H9 (cell line): Measurements from ENCODE around the gene ASPA. TPM values are rescaled to one million over a fixed set of nuclear protein-coding genes. Genes with fewer than 3 reads are reported as not detected.

Experiments used
- DNase-seq: peaks from one replicate; pipeline ENCODE4 v3.0.0-alpha.2; 2017
- H2AFZ ChIP-seq: one replicate; pipeline ENCODE4 v1.6.1; 2013; ENCODE audit warnings: mild to moderate bottlenecking, low read length, control low read depth, moderate library complexity
- H2AK5ac ChIP-seq: 2 replicates; pipeline ENCODE4 v1.6.1; 2013; ENCODE audit warnings: low read length, control low read depth, mixed read lengths; ENCODE audit not compliant: insufficient read length
- H2BK120ac ChIP-seq: one replicate; pipeline ENCODE4 v1.6.1; 2013; ENCODE audit warnings: low read depth, mild to moderate bottlenecking, low read length, control low read depth, inconsistent platforms; ENCODE audit not compliant: poor library complexity, severe bottlenecking
- H2BK12ac ChIP-seq: 2 replicates; pipeline ENCODE4 v1.6.1; 2013; ENCODE audit warnings: low read length, control low read depth, mixed read lengths, low read depth; ENCODE audit not compliant: insufficient read length
- H2BK15ac ChIP-seq: 2 replicates; pipeline ENCODE4 v1.6.1; 2013; ENCODE audit warnings: low read depth, low read length, control low read depth
- H2BK20ac ChIP-seq: one replicate; pipeline ENCODE4 v1.6.1; 2013; ENCODE audit warnings: low read depth, mild to moderate bottlenecking, low read length, control low read depth, inconsistent platforms; ENCODE audit not compliant: poor library complexity, severe bottlenecking
- H2BK5ac ChIP-seq: 2 replicates; pipeline ENCODE4 v1.6.1; 2013; ENCODE audit warnings: low read length, control low read depth, mixed read lengths; ENCODE audit not compliant: insufficient read length
- H3K14ac ChIP-seq: 2 replicates; pipeline ENCODE4 v1.6.1; 2013; ENCODE audit warnings: low read length, control low read depth; ENCODE audit not compliant: insufficient read depth
- H3K18ac ChIP-seq: 2 replicates; pipeline ENCODE4 v1.6.1; 2013; ENCODE audit warnings: low read depth, mild to moderate bottlenecking, mixed read lengths, low read length, control low read depth; ENCODE audit not compliant: insufficient read length
- H3K23ac ChIP-seq: 2 replicates; pipeline ENCODE4 v1.6.1; 2013; ENCODE audit warnings: low read length, control low read depth, mixed read lengths, low read depth; ENCODE audit not compliant: insufficient read length
- H3K23me2 ChIP-seq: 2 replicates; pipeline ENCODE4 v1.6.1; 2013; ENCODE audit warnings: low read depth, mild to moderate bottlenecking, mixed read lengths, low read length, control low read depth; ENCODE audit not compliant: insufficient read length, poor library complexity, severe bottlenecking
- H3K27ac ChIP-seq: 2 replicates; pipeline ENCODE4 v1.5.1; 2013; ENCODE audit warnings: low read length, control low read depth, mixed read lengths, low read depth; ENCODE audit not compliant: insufficient read length
- H3K27me3 ChIP-seq: 2 replicates; pipeline ENCODE4 v1.6.1; 2013; ENCODE audit warnings: low read length, control low read depth, inconsistent platforms; ENCODE audit not compliant: insufficient read depth
- H3K4ac ChIP-seq: 2 replicates; pipeline ENCODE4 v1.6.1; 2013; ENCODE audit warnings: low read depth, mild to moderate bottlenecking, control low read depth, inconsistent platforms, low read length, moderate library complexity
- H3K4me1 ChIP-seq: 2 replicates; pipeline ENCODE4 v1.6.1; 2013; ENCODE audit warnings: low read length, control low read depth, inconsistent platforms; ENCODE audit not compliant: insufficient read depth
- H3K4me2 ChIP-seq: 2 replicates; pipeline ENCODE4 v1.6.1; 2013; ENCODE audit warnings: low read length, control low read depth, mixed read lengths; ENCODE audit not compliant: insufficient read length, insufficient read depth
- H3K56ac ChIP-seq: 2 replicates; pipeline ENCODE4 v1.6.1; 2013; ENCODE audit warnings: low read depth, mild to moderate bottlenecking, mixed read lengths, low read length, control low read depth; ENCODE audit not compliant: insufficient read length
- H3K79me1 ChIP-seq: 2 replicates; pipeline ENCODE4 v1.6.1; 2013; ENCODE audit warnings: low read depth, mild to moderate bottlenecking, moderate library complexity, low read length, control low read depth, inconsistent platforms; ENCODE audit not compliant: insufficient read depth, poor library complexity, severe bottlenecking
- H3K79me2 ChIP-seq: 2 replicates; pipeline ENCODE4 v1.6.1; 2013; ENCODE audit warnings: low read length, control low read depth, inconsistent platforms; ENCODE audit not compliant: insufficient read depth
- H3K9ac ChIP-seq: 2 replicates; pipeline ENCODE4 v1.6.1; 2013; ENCODE audit warnings: low read length, control low read depth, mixed read lengths; ENCODE audit not compliant: insufficient read length; ENCODE audit errors: extremely low read depth
- H3K9me3 ChIP-seq: one replicate; pipeline ENCODE4 v1.6.1; 2013; ENCODE audit warnings: low read depth, low read length, inconsistent platforms; ENCODE audit not compliant: control insufficient read depth
- H3T11ph ChIP-seq: one replicate; pipeline ENCODE4 v1.6.1; 2013; ENCODE audit warnings: mild to moderate bottlenecking, low read length, control low read depth, inconsistent platforms
- H4K20me1 ChIP-seq: one replicate; pipeline ENCODE4 v1.6.1; 2013; ENCODE audit not compliant: control insufficient read depth, insufficient read length, insufficient read depth
- H4K5ac ChIP-seq: 2 replicates; pipeline ENCODE4 v1.6.1; 2013; ENCODE audit warnings: low read depth, mild to moderate bottlenecking, mixed read lengths, low read length, control low read depth; ENCODE audit not compliant: insufficient read length
- H4K8ac ChIP-seq: replicated peaks from 2 replicates; pipeline ENCODE4 v1.6.1; 2013; ENCODE audit warnings: low read length, control low read depth, mixed read lengths, low read depth; ENCODE audit not compliant: insufficient read length
- H4K91ac ChIP-seq: 2 replicates; pipeline ENCODE4 v1.6.1; 2013; ENCODE audit warnings: low read depth, mild to moderate bottlenecking, moderate library complexity, mixed read lengths, low read length, control low read depth; ENCODE audit not compliant: insufficient read length
- H3K27ac Mint-ChIP-seq, 3 experiments: 2 replicates in 2 of 3; 3 replicates in 1 of 3; pipeline ENCODE4 v1.8.0; 2020 to 2021; ENCODE audit warnings: mixed read lengths in 3 of 3, mild to moderate bottlenecking in 1 of 3, moderate library complexity in 1 of 3
- H3K27me3 Mint-ChIP-seq: 2 replicates; pipeline ENCODE4 v1.8.0; 2021; ENCODE audit warnings: low read depth, mild to moderate bottlenecking, moderate library complexity, mixed read lengths
- H3K36me3 Mint-ChIP-seq, 3 experiments: 2 replicates in 2 of 3; 3 replicates in 1 of 3; pipeline ENCODE4 v1.8.0; 2020 to 2021; ENCODE audit warnings: low read depth in 3 of 3, mixed read lengths in 3 of 3; ENCODE audit not compliant: insufficient read depth in 1 of 3
- H3K4me1 Mint-ChIP-seq, 2 experiments: 2 replicates each; pipeline ENCODE4 v1.8.0; 2020; ENCODE audit warnings: mixed read lengths in 2 of 2
- H3K4me3 Mint-ChIP-seq, 2 experiments: 2 replicates in 1 of 2; 3 replicates in 1 of 2; pipeline ENCODE4 v1.8.0; 2020 to 2021; ENCODE audit warnings: mild to moderate bottlenecking in 2 of 2, mixed read lengths in 2 of 2, moderate library complexity in 1 of 2
- H3K9me3 Mint-ChIP-seq, 2 experiments: 2 replicates in 1 of 2; 3 replicates in 1 of 2; pipeline ENCODE4 v1.8.0; 2020; ENCODE audit warnings: mild to moderate bottlenecking in 2 of 2, mixed read lengths in 2 of 2, moderate library complexity in 1 of 2
- CTCF ChIP-seq: fragments of 200-600 bp; sonication (generic); conservative IDR thresholded peaks from 3 replicates; pipeline ENCODE4 v1.8.0; 2021; ENCODE audit warnings: antibody characterized with exemption, mild to moderate bottlenecking
- WGBS: extraction: QIAGEN DNeasy Blood & Tissue Kit; methylation state at CpG from one replicate; pipeline ENCODE4 v1.1.7; 2013; ENCODE audit warnings: missing lambda C conversion rate, low lambda C conversion rate, mixed read lengths; ENCODE audit not compliant: insufficient read length; ENCODE audit errors: extremely low coverage; 5-methylcytosine and 5-hydroxymethylcytosine counted together
- total RNA-seq: library from RNA; stranded (reverse); gene quantifications from 2 replicates; pipeline ENCODE4 v1.2.1, GENCODE V29; 2021

Gene ASPA
- total RNA-seq, 1 experiment from 2014 or later, result not detected

GRCh38 chr17:3474212-3474611 lies 1.6 kb upstream of the ASPA start:
- no peak overlapping the region for H3K18ac ChIP-seq
- H3K27me3 Mint-ChIP-seq, result no peaks in the 10 kb centered on the region
- no peak overlapping the region for H3K27ac ChIP-seq
- no peak for DNase-seq
- H3K23ac ChIP-seq, result no peak overlapping the region
- no peaks in the 10 kb centered on the region for H3K36me3 Mint-ChIP-seq
- no peak overlapping the region for H3K4me3 Mint-ChIP-seq
- no peak overlapping the region for H2BK5ac ChIP-seq
- H2AFZ ChIP-seq, result no peak overlapping the region
- peaks cover 8 to 13% of the 10 kb centered on the region in 2 experiments for H3K4me1 Mint-ChIP-seq
- H3K9me3 Mint-ChIP-seq, result no peaks in the 10 kb centered on the region
- no peak overlapping the region for H3K4ac ChIP-seq
- H2AK5ac ChIP-seq, result no peak overlapping the region
- H2BK12ac ChIP-seq, result no peak overlapping the region
- no peak overlapping the region for H2BK15ac ChIP-seq
- H3K23me2 ChIP-seq, result no peaks in the 10 kb centered on the region
- H3T11ph ChIP-seq, result no peak overlapping the region
- no peak overlapping the region for H4K8ac ChIP-seq
- H2BK120ac ChIP-seq, result no peak overlapping the region
- WGBS, result no CpG with 5 or more reads among the region's 3 CpGs
- H3K56ac ChIP-seq, result no peak overlapping the region
- no peak overlapping the region for H4K91ac ChIP-seq
- no peak overlapping the region for H3K14ac ChIP-seq
- no peak for TF ChIP-seq CTCF
- H3K4me1 ChIP-seq, result no peaks in the 10 kb centered on the region; the same call in 1 of the 2 replicates
- no peak overlapping the region for H3K4me2 ChIP-seq
- no peaks in the 10 kb centered on the region for H3K9me3 ChIP-seq
- H3K79me2 ChIP-seq, result no peaks in the 10 kb centered on the region
- H3K27ac Mint-ChIP-seq, result no peak overlapping the region
- no peak overlapping the region for H3K9ac ChIP-seq
- no peaks in the 10 kb centered on the region for H3K79me1 ChIP-seq
- H4K5ac ChIP-seq, result no peak overlapping the region
- no peak overlapping the region for H2BK20ac ChIP-seq
- no peaks in the 10 kb centered on the region for H4K20me1 ChIP-seq
- no peaks in the 10 kb centered on the region for H3K27me3 ChIP-seq
